ENCODE data around the gene HSD17B1. TPM values are rescaled to one million over a fixed set of nuclear protein-coding genes. Genes with fewer than 3 reads are reported as not detected.

Gene HSD17B1
- total RNA-seq, 1 experiment from 2014 or later = 1.5 TPM

GRCh38 chr17:42541041-42541833 is 11.5 kb upstream of the HSD17B1 start:
- H2AFZ ChIP-seq (ENCODE audit: low read length) = no peak overlapping the region
- no peak overlapping the region for H2BK5ac ChIP-seq (ENCODE audit: insufficient read length, low read length)
- H3K9me3 ChIP-seq (ENCODE audit: control insufficient read depth, low read depth, low read length) = no peaks in the 10 kb centered on the region
- H3K23me2 ChIP-seq (ENCODE audit: insufficient read length, low read depth, low read length, poor library complexity, severe bottlenecking) = peaks cover 5% of the 10 kb centered on the region
- H4K91ac ChIP-seq (ENCODE audit: insufficient read length, low read depth, low read length) = no peak overlapping the region
- Mint-ChIP-seq H3K27ac (peak overlapping the region in 1 of 3 experiments; percentile 90; a peak in 1 of 7 replicates), H3K9me3 (no peaks in the 10 kb centered on the region), H3K4me1 (peaks cover 4 to 12% of the 10 kb centered on the region in 2 experiments; a peak in 3 of 4 replicates), H3K36me3 (ENCODE audit: insufficient read depth in 1 of 3, low read depth in 3 of 3) (peaks cover 2 to 29% (median 27%) of the 10 kb centered on the region in 3 experiments; a peak in 6 of 7 replicates), H3K4me3 (no peak overlapping the region), H3K27me3 (ENCODE audit: low read depth) (no peaks in the 10 kb centered on the region; the same call in 1 of the 2 replicates)
- H3K9ac ChIP-seq (ENCODE audit: extremely low read depth, insufficient read length, low read length) = no peak overlapping the region
- no peak for DNase-seq
- H3K18ac ChIP-seq (ENCODE audit: insufficient read length, low read depth, low read length) = no peak overlapping the region
- H2BK15ac ChIP-seq (ENCODE audit: low read depth, low read length) = no peak overlapping the region
- TF ChIP-seq CTCF (conservative IDR thresholded peaks at IDR 0.05) = no peak
- no peaks in the 10 kb centered on the region for H3K27me3 ChIP-seq (ENCODE audit: insufficient read depth, low read length)
- H2BK120ac ChIP-seq (ENCODE audit: low read depth, low read length, poor library complexity, severe bottlenecking) = no peak overlapping the region
- H3K4me2 ChIP-seq (ENCODE audit: insufficient read depth, insufficient read length, low read length) = no peak overlapping the region
- H3K23ac ChIP-seq (ENCODE audit: insufficient read length, low read depth, low read length) = no peak overlapping the region
- H3K79me1 ChIP-seq (ENCODE audit: insufficient read depth, low read depth, low read length, poor library complexity, severe bottlenecking) = no peaks in the 10 kb centered on the region
- no peak overlapping the region for H3K27ac ChIP-seq (ENCODE audit: insufficient read length, low read depth, low read length)
- no peak overlapping the region for H3K56ac ChIP-seq (ENCODE audit: insufficient read length, low read depth, low read length)
- no peak overlapping the region for H4K8ac ChIP-seq (replicated peaks; ENCODE audit: insufficient read length, low read depth, low read length)
- no peak overlapping the region for H3K4ac ChIP-seq (ENCODE audit: low read depth, low read length)
- H3K4me1 ChIP-seq (ENCODE audit: insufficient read depth, low read length) = no peaks in the 10 kb centered on the region; the same call in 1 of the 2 replicates
- no peak overlapping the region for H3K14ac ChIP-seq (ENCODE audit: insufficient read depth, low read length)
- no peak overlapping the region for H2AK5ac ChIP-seq (ENCODE audit: insufficient read length, low read length)
- no peak overlapping the region for H2BK20ac ChIP-seq (ENCODE audit: low read depth, low read length, poor library complexity, severe bottlenecking)
- H4K5ac ChIP-seq (ENCODE audit: insufficient read length, low read depth, low read length) = no peak overlapping the region
- no peaks in the 10 kb centered on the region for H4K20me1 ChIP-seq (ENCODE audit: control insufficient read depth, insufficient read depth, insufficient read length)
- H2BK12ac ChIP-seq (ENCODE audit: insufficient read length, low read depth, low read length) = no peak overlapping the region
- H3T11ph ChIP-seq (ENCODE audit: low read length) = no peak overlapping the region
- H3K79me2 ChIP-seq (ENCODE audit: insufficient read depth, low read length) = no peaks in the 10 kb centered on the region
- WGBS (ENCODE audit: extremely low coverage, insufficient read length, low lambda C conversion rate) = no CpG with 5 or more reads among the region's 17 CpGs
